Uterus (tissue), 4 donors: Measurements from ENCODE around the gene MADD. TPM values are rescaled to one million over a fixed set of nuclear protein-coding genes. Genes with fewer than 3 reads are reported as not detected.
A peak's percentile ranks its signal among the peaks of the same experiment; 100 is the strongest.

Experiments
- DNase-seq, 2 donors: peaks; one replicate each; pipeline ENCODE4 v3.0.0-alpha.2; 2019 to 2020
- H3K27ac ChIP-seq, 2 donors: fragments of 200-600 bp; sonication (generic); 1 replicate in 1 of 2; 2 replicates in 1 of 2; pipeline ENCODE4 v1.5.1; 2016 to 2018
- H3K27me3 ChIP-seq, 2 donors: fragments of 200-600 bp; sonication (generic); one replicate each; pipeline ENCODE4 v1.5.1; 2018 to 2019; ENCODE audit warnings: control low read depth in 1 of 2
- H3K36me3 ChIP-seq, 2 donors: fragments of 200-600 bp; sonication (generic); one replicate each; pipeline ENCODE4 v1.5.1; 2019; ENCODE audit warnings: control low read depth in 1 of 2
- H3K4me1 ChIP-seq, 2 donors: fragments of 200-600 bp; sonication (generic); one replicate each; pipeline ENCODE4 v1.5.1; 2018 to 2019; ENCODE audit warnings: control low read depth in 1 of 2
- H3K4me3 ChIP-seq, 2 donors: fragments of 200-600 bp; sonication (generic); 1 replicate in 1 of 2; 2 replicates in 1 of 2; pipeline ENCODE4 v1.5.1; 2018 to 2019; ENCODE audit warnings: mild to moderate bottlenecking in 1 of 2
- H3K9me3 ChIP-seq, 2 donors: fragments of 200-600 bp; sonication (generic); one replicate each; pipeline ENCODE4 v1.5.1; 2019; ENCODE audit warnings: control low read depth in 1 of 2
- POLR2A ChIP-seq, 2 donors: fragments of 450-650 bp; IDR thresholded peaks; one replicate each; pipeline ENCODE4 v1.6.1; 2016; ENCODE audit warnings: antibody characterized with exemption in 2 of 2, mild to moderate bottlenecking in 1 of 2, moderate library complexity in 1 of 2
- intact Hi-C: fragments of 100-400 bp; cut with DNase I; formaldehyde crosslinking; loops from one replicate; pipeline ENCODE4 v1.15.1; 2023; ENCODE audit warnings: low total_unique reads
- total RNA-seq, 4 donors: library from RNA; depleted of rRNA in 3 of 4; stranded (reverse); fragments of >200 nt in 3 of 4; gene quantifications; one replicate each; pipeline versions ENCODE4 v1.1.0 to v1.2.4, GENCODE V29; 2014 to 2023
- TF ChIP-seq, protein P1 (sequence below), 4 experiments: fragments of 200-600 bp in 2 of 4; fragments of 450-650 bp in 2 of 4; sonication (generic) in 2 of 4; IDR thresholded peaks; one replicate each; pipeline ENCODE4 v1.5.1; 2016 to 2019; ENCODE audit warnings: antibody characterized with exemption in 4 of 4, mild to moderate bottlenecking in 2 of 4, moderate library complexity in 1 of 4
- donor health status: DM: yes; HTN: yes; CAD: no.

Gene MADD
- total RNA-seq, result 100 to 1,000 TPM in 1 of 4 donors, 10 to 100 TPM in 3; 26.8 to 234 (median 47.2) TPM

- H3K27ac ChIP-seq, result peak within 1 kb of the TSS; percentile 95 to 97
- intact Hi-C loops, result loop anchor here (5.0 to 10.0 kb wide), 2 partner anchors 95 to 383 kb away; partner anchors contain the start of gene ARFGAP2
- H3K4me3 ChIP-seq, result peak within 1 kb of the TSS; percentile 74 to 86
- TF ChIP-seq POLR2A (IDR thresholded peaks at IDR 0.05), result peak; percentile 48 to 74
- TF ChIP-seq, protein P1, sequence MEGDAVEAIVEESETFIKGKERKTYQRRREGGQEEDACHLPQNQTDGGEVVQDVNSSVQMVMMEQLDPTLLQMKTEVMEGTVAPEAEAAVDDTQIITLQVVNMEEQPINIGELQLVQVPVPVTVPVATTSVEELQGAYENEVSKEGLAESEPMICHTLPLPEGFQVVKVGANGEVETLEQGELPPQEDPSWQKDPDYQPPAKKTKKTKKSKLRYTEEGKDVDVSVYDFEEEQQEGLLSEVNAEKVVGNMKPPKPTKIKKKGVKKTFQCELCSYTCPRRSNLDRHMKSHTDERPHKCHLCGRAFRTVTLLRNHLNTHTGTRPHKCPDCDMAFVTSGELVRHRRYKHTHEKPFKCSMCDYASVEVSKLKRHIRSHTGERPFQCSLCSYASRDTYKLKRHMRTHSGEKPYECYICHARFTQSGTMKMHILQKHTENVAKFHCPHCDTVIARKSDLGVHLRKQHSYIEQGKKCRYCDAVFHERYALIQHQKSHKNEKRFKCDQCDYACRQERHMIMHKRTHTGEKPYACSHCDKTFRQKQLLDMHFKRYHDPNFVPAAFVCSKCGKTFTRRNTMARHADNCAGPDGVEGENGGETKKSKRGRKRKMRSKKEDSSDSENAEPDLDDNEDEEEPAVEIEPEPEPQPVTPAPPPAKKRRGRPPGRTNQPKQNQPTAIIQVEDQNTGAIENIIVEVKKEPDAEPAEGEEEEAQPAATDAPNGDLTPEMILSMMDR (IDR thresholded peaks at IDR 0.05), result peak in 1 of 4 experiments; percentile 7
- no peaks in the 10 kb centered on the region for H3K27me3 ChIP-seq
- H3K36me3 ChIP-seq, result no peaks in the 10 kb centered on the region
- DNase-seq, result peak; percentile 82 to 88
- no peaks in the 10 kb centered on the region for H3K9me3 ChIP-seq
- H3K4me1 ChIP-seq, result peaks cover 0 to 4% of the 10 kb centered on the region in 2 donors
Measured at GRCh38 chr11:47269829-47270305, at the start of gene MADD. MADD (plus strand) TSS chr11:47270133.

GRCh38 chr11:47220401-47220821, 49.5 kb upstream of the MADD start:
- no peak for TF ChIP-seq POLR2A (IDR thresholded peaks at IDR 0.05)
- TF ChIP-seq, protein P1 (IDR thresholded peaks at IDR 0.05), result no peak
- H3K27ac ChIP-seq, result no peak overlapping the region
- no peaks in the 10 kb centered on the region for H3K27me3 ChIP-seq

GRCh38 chr11:47222696-47223095, 47.2 kb upstream of the MADD start:
- Histone ChIP-seq H3K27ac (no peak overlapping the region), H3K27me3 (no peaks in the 10 kb centered on the region), H3K4me1 (no peaks in the 10 kb centered on the region), H3K4me3 (no peak overlapping the region), H3K36me3 (no peaks in the 10 kb centered on the region), H3K9me3 (no peaks in the 10 kb centered on the region)
- intact Hi-C loops, result no loop called here
- DNase-seq, result no peak
- TF ChIP-seq POLR2A (IDR thresholded peaks at IDR 0.05), result no peak
- TF ChIP-seq, protein P1 (IDR thresholded peaks at IDR 0.05), result no peak

More at GRCh38 chr11:47220401-47220821, 49.5 kb upstream of the MADD start:
- Histone ChIP-seq H3K4me3 (no peak overlapping the region), H3K36me3 (no peaks in the 10 kb centered on the region), H3K9me3 (no peaks in the 10 kb centered on the region), H3K4me1 (no peaks in the 10 kb centered on the region)
- DNase-seq, result no peak
- intact Hi-C loops, result no loop called here

- Histone ChIP-seq H3K4me1 (no peaks in the 10 kb centered on the region), H3K27ac (no peak overlapping the region), H3K36me3 (no peaks in the 10 kb centered on the region), H3K9me3 (no peaks in the 10 kb centered on the region), H3K27me3 (no peaks in the 10 kb centered on the region), H3K4me3 (no peak overlapping the region)
- DNase-seq, result no peak
- no peak for TF ChIP-seq POLR2A (IDR thresholded peaks at IDR 0.05)
- TF ChIP-seq, protein P1 (IDR thresholded peaks at IDR 0.05), result no peak
- intact Hi-C loops, result no loop called here
Measured at GRCh38 chr11:47225552-47226400, 44.2 kb upstream of the MADD start.

GRCh38 chr11:47229161-47229560, 40.8 kb upstream of the MADD start:
- Histone ChIP-seq H3K27ac (no peak overlapping the region), H3K9me3 (no peaks in the 10 kb centered on the region), H3K27me3 (no peaks in the 10 kb centered on the region), H3K36me3 (no peaks in the 10 kb centered on the region), H3K4me3 (no peak overlapping the region), H3K4me1 (no peaks in the 10 kb centered on the region)
- no peak for DNase-seq
- TF ChIP-seq, protein P1 (IDR thresholded peaks at IDR 0.05), result no peak
- no peak for TF ChIP-seq POLR2A (IDR thresholded peaks at IDR 0.05)
- intact Hi-C loops, result no loop called here
